ENCODE data around the gene TNFRSF13B. TPM values are rescaled to one million over a fixed set of nuclear protein-coding genes. Genes with fewer than 3 reads are reported as not detected.

TNFRSF13B gene
- total and polyA plus RNA-seq, 2 experiments from 2014 or later, result 0.24 TPM; not detected in 1

DNA sequence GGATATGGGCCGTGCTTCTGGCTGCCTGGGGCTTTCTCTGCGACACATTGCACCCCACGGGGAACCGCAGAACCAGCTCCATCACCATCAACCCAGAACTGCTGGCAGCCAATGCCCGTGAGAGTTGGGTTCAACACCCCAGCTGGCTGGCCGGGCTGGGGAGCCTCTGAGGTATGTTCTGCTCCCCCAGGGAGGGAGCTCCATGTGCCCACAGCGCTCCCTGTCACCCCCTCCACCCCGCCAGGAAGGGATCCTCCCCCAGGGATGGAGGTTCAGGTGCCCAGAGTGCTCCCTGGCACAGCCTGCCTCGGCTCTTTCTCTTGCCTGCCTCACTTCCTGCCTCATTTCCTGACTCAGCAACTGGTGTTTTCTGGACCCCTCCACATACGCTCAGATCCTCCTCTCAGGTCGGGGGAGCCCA lies 46.1 kb upstream of the TNFRSF13B start:
- H3K27me3 ChIP-seq (ENCODE audit: insufficient read depth), result no peaks in the 10 kb centered on the region
- no peaks in the 10 kb centered on the region for H3F3A ChIP-seq (replicated peaks; ENCODE audit: low read depth)
- DNase-seq (ENCODE audit: low spot score), result no peak
- H3K27me3 Mint-ChIP-seq (ENCODE audit: insufficient read depth, low read depth, poor library complexity), result peaks cover 11% of the 10 kb centered on the region
- H4K20me1 ChIP-seq (replicated peaks; ENCODE audit: insufficient read depth), result no peaks in the 10 kb centered on the region
- no peaks in the 10 kb centered on the region for H3K9me2 ChIP-seq (ENCODE audit: insufficient read depth)
- H3K4me2 ChIP-seq, result no peak overlapping the region
- H3K4me3 Mint-ChIP-seq, result no peak overlapping the region
- H3K4me3 ChIP-seq, result no peak overlapping the region
- H3K36me3 Mint-ChIP-seq (ENCODE audit: low read depth), result no peaks in the 10 kb centered on the region
- no peaks in the 10 kb centered on the region for H3K4me1 ChIP-seq (ENCODE audit: insufficient read depth)
- no peak for TF ChIP-seq STAT1 (IDR thresholded peaks at IDR 0.05; ENCODE audit: unreplicated experiment)
- TF ChIP-seq ZNF331 (CRISPR knock-in tag; IDR thresholded peaks at IDR 0.05; ENCODE audit: low read depth), result no peak
- TF ChIP-seq REST (IDR thresholded peaks at IDR 0.05; ENCODE audit: unreplicated experiment), result no peak
- TF ChIP-seq, protein P1, sequence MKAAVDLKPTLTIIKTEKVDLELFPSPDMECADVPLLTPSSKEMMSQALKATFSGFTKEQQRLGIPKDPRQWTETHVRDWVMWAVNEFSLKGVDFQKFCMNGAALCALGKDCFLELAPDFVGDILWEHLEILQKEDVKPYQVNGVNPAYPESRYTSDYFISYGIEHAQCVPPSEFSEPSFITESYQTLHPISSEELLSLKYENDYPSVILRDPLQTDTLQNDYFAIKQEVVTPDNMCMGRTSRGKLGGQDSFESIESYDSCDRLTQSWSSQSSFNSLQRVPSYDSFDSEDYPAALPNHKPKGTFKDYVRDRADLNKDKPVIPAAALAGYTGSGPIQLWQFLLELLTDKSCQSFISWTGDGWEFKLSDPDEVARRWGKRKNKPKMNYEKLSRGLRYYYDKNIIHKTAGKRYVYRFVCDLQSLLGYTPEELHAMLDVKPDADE (IDR thresholded peaks at IDR 0.05), result no peak
- TF ChIP-seq NANOG (IDR thresholded peaks at IDR 0.05; ENCODE audit: borderline replicate concordance), result no peak
- no peak for TF ChIP-seq CTCF (conservative IDR thresholded peaks at IDR 0.05; ENCODE audit: low read depth in 2 of 2)
- no peak for TF ChIP-seq JUNB (IDR thresholded peaks at IDR 0.05; ENCODE audit: unreplicated experiment)
- TF ChIP-seq CREB1 (CRISPR knock-in tag; IDR thresholded peaks at IDR 0.05; ENCODE audit: low read depth), result no peak
- TF ChIP-seq POLR2AphosphoS5 (IDR thresholded peaks at IDR 0.05; ENCODE audit: low read depth), result no peak
- TF ChIP-seq ZNF462 (CRISPR knock-in tag; IDR thresholded peaks at IDR 0.05), result no peak
- TF ChIP-seq EZH2phosphoT487 (IDR thresholded peaks at IDR 0.05; ENCODE audit: unreplicated experiment), result no peak
- H3K9me3 Mint-ChIP-seq, result peaks cover 3% of the 10 kb centered on the region; the same call in 2 of the 3 replicates
- peaks cover 5% of the 10 kb centered on the region; the same call in 1 of the 3 replicates for H3K4me1 Mint-ChIP-seq
- no peak for ATAC-seq
- no peak overlapping the region for H2AFZ ChIP-seq
- H3K27ac ChIP-seq (ENCODE audit: low read depth), result no peak overlapping the region
- no peak overlapping the region for H3K27ac Mint-ChIP-seq
- no peaks in the 10 kb centered on the region for H3K79me2 ChIP-seq (replicated peaks; ENCODE audit: insufficient read depth)
- no peaks in the 10 kb centered on the region for H3K36me3 ChIP-seq (ENCODE audit: insufficient read depth)
